ENCODE results near the gene SLCO2B1.

SLCO2B1 gene

GRCh38 chr11:75160880-75161279 is 10.0 kb downstream of the SLCO2B1 start:
- TF ChIP-seq CTCF (IDR thresholded peaks at IDR 0.05; ENCODE audit: low read depth, low read length), result no peak

GRCh38 chr11:75161506-75162095 is 10.7 kb downstream of the SLCO2B1 start:
- TF ChIP-seq CTCF (IDR thresholded peaks at IDR 0.05; ENCODE audit: low read depth, low read length), result no peak
- DNase-seq (ENCODE audit: low read depth, low spot score), result no peak
- in situ Hi-C loops (cut with HindIII; ENCODE audit: low sequenced_read_pairs), result no loop called here
- H3K4me3 ChIP-seq (ENCODE audit: low read depth, low read length), result no peak overlapping the region

More at GRCh38 chr11:75160880-75161279, 10.0 kb downstream of the SLCO2B1 start:
- in situ Hi-C loops (cut with HindIII; ENCODE audit: low sequenced_read_pairs), result no loop called here
- H3K4me3 ChIP-seq (ENCODE audit: low read depth, low read length), result no peak overlapping the region
- no peak for DNase-seq (ENCODE audit: low read depth, low spot score)

GRCh38 chr11:75162954-75163353 is 12.0 kb downstream of the SLCO2B1 start:
- in situ Hi-C loops (cut with HindIII; ENCODE audit: low sequenced_read_pairs), result no loop called here
- H3K4me3 ChIP-seq (ENCODE audit: low read depth, low read length), result no peak overlapping the region
- TF ChIP-seq CTCF (IDR thresholded peaks at IDR 0.05; ENCODE audit: low read depth, low read length), result no peak
- DNase-seq (ENCODE audit: low read depth, low spot score), result no peak

- in situ Hi-C loops (cut with HindIII; ENCODE audit: low sequenced_read_pairs), result no loop called here
- TF ChIP-seq CTCF (IDR thresholded peaks at IDR 0.05; ENCODE audit: low read depth, low read length), result no peak
- H3K4me3 ChIP-seq (ENCODE audit: low read depth, low read length), result no peak overlapping the region
- no peak for DNase-seq (ENCODE audit: low read depth, low spot score)
These were observed 13.3 kb downstream of the SLCO2B1 start for GRCh38 chr11:75163921-75164849.

- H3K4me3 ChIP-seq (ENCODE audit: low read depth, low read length), result no peak overlapping the region
- TF ChIP-seq CTCF (IDR thresholded peaks at IDR 0.05; ENCODE audit: low read depth, low read length), result no peak
- DNase-seq (ENCODE audit: low read depth, low spot score), result no peak
- in situ Hi-C loops (cut with HindIII; ENCODE audit: low sequenced_read_pairs), result no loop called here
These were observed 14.8 kb downstream of the SLCO2B1 start for GRCh38 chr11:75165721-75166120.

GRCh38 chr11:75166791-75167190 is 15.9 kb downstream of the SLCO2B1 start:
- no peak for DNase-seq (ENCODE audit: low read depth, low spot score)
- in situ Hi-C loops (cut with HindIII; ENCODE audit: low sequenced_read_pairs), result no loop called here
- TF ChIP-seq CTCF (IDR thresholded peaks at IDR 0.05; ENCODE audit: low read depth, low read length), result no peak
- no peak overlapping the region for H3K4me3 ChIP-seq (ENCODE audit: low read depth, low read length)

Measured in astrocyte of the spinal cord (primary cell).